Body of pancreas (tissue), 4 donors: ENCODE results near the gene GDF11. TPM values are rescaled to one million over a fixed set of nuclear protein-coding genes. Genes with fewer than 3 reads are reported as not detected.

Experiments used
- ATAC-seq: fragments of 150-250 bp; one replicate; pipeline ENCODE4 v1.9.1; 2016
- DNase-seq, 4 donors: peaks; one replicate each; pipeline ENCODE4 v3.0.0-alpha.2; 2019
- H3K27ac ChIP-seq, 4 donors: fragments of 200-600 bp; sonication (generic); 1 replicate in 3 of 4; 2 replicates in 1 of 4; pipeline versions ENCODE4 v1.5.1 to v1.6.1; 2016 to 2019; ENCODE audit warnings: mild to moderate bottlenecking in 1 of 4, mixed read lengths in 1 of 4, moderate library complexity in 1 of 4
- H3K27me3 ChIP-seq, 2 donors: fragments of 200-600 bp; sonication (generic); one replicate each; pipeline ENCODE4 v1.6.0; 2016; ENCODE audit warnings: mild to moderate bottlenecking in 1 of 2
- H3K36me3 ChIP-seq, 2 donors: fragments of 200-600 bp; sonication (generic); replicated peaks in 1 of 2; 2 replicates each; pipeline ENCODE4 v1.5.1; 2016; ENCODE audit warnings: low read depth in 2 of 2; ENCODE audit not compliant: insufficient read depth in 1 of 2
- H3K4me1 ChIP-seq: fragments of 200-600 bp; sonication (generic); one replicate; pipeline ENCODE4 v1.6.0; 2016
- H3K4me3 ChIP-seq, 2 donors: fragments of 200-600 bp; sonication (generic); 1 replicate in 1 of 2; 2 replicates in 1 of 2; pipeline ENCODE4 v1.5.1; 2016 to 2019
- H3K9me3 ChIP-seq, 3 donors: fragments of 200-600 bp; sonication (generic); 1 replicate in 2 of 3; 2 replicates in 1 of 3; pipeline ENCODE4 v1.5.1; 2016
- POLR2A ChIP-seq, 3 donors: fragments of 450-650 bp; IDR thresholded peaks; one replicate each; pipeline ENCODE4 v1.6.1; 2016; ENCODE audit warnings: antibody characterized with exemption in 3 of 3, mild to moderate bottlenecking in 2 of 3
- WGBS, 2 donors: methylation state at CpG; one replicate each; pipeline ENCODE4 v1.1.5; 2017; 5-methylcytosine and 5-hydroxymethylcytosine counted together
- intact Hi-C: fragments of 100-400 bp; cut with DNase I; formaldehyde crosslinking; loops from one replicate; pipeline ENCODE4 v1.15.1; 2023
- total RNA-seq, 2 donors: library from RNA; depleted of rRNA; stranded (reverse); fragments of >200 nt; gene quantifications; one replicate each; pipeline ENCODE4 v1.1.0, GENCODE V29; 2016
- TF ChIP-seq, protein P1 (sequence below), 7 experiments: fragments of 450-650 bp in 4 of 7; fragments of 200-600 bp in 3 of 7; sonication (generic) in 3 of 7; IDR thresholded peaks; one replicate each; pipeline ENCODE4 v1.5.1; 2016 to 2019; ENCODE audit warnings: antibody characterized with exemption in 7 of 7

GDF11 gene
- total RNA-seq, 2 donors from 2014 or later: 0.33 to 0.78 TPM

DNA sequence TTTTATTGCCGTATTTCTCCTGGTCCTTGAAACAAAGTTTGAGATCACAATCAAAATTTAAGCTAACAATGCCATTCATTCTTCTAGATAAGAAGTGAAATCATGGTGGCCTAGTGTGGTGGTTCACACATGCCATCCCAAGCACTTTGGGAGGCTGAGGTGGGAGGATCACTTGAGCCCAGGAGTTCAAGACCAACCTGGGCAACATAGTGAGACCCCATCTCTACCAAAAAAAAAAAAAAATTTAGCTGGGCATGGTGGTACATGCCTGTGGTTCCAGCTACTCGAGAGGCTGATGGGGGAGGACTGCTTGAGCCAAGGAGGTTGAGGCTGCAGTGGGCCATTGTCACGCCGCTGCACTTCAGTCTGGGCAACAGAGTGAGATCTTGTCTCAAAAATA, 24.2 kb downstream of the GDF11 start:
- no peaks in the 10 kb centered on the region for H3K36me3 ChIP-seq
- WGBS, 2 donors: 81 to 92% methylated on average over 4 of the region's 4 CpGs
- no peak for DNase-seq
- H3K9me3 ChIP-seq: no peaks in the 10 kb centered on the region
- no peak overlapping the region for H3K27ac ChIP-seq
- TF ChIP-seq, protein P1, sequence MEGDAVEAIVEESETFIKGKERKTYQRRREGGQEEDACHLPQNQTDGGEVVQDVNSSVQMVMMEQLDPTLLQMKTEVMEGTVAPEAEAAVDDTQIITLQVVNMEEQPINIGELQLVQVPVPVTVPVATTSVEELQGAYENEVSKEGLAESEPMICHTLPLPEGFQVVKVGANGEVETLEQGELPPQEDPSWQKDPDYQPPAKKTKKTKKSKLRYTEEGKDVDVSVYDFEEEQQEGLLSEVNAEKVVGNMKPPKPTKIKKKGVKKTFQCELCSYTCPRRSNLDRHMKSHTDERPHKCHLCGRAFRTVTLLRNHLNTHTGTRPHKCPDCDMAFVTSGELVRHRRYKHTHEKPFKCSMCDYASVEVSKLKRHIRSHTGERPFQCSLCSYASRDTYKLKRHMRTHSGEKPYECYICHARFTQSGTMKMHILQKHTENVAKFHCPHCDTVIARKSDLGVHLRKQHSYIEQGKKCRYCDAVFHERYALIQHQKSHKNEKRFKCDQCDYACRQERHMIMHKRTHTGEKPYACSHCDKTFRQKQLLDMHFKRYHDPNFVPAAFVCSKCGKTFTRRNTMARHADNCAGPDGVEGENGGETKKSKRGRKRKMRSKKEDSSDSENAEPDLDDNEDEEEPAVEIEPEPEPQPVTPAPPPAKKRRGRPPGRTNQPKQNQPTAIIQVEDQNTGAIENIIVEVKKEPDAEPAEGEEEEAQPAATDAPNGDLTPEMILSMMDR (IDR thresholded peaks at IDR 0.05): no peak
- TF ChIP-seq POLR2A (IDR thresholded peaks at IDR 0.05): no peak
- no peak for ATAC-seq
- H3K27me3 ChIP-seq: no peaks in the 10 kb centered on the region
- intact Hi-C loops: no loop called here
- H3K4me1 ChIP-seq: no peaks in the 10 kb centered on the region
- H3K4me3 ChIP-seq: no peak overlapping the region

DNA sequence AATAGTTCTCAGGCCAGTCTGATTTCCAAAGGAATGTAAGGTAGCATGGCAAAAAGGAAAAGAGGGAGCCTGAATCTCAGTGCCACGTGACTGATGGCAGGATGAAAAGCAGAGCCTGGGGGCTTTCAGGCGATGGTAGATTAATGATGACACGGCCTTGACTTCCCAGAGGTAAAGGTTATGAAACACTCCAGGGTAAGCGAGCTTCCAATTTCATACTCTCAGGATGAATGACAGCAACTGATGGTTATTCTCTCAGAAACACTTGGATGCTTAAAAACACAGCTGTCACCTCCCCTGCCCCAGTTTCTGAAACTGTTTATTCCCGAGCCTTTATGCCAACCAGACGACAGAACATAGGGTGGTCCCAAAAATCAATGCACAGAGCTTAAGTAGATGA, 28.8 kb downstream of the GDF11 start:
- intact Hi-C loops: no loop called here
- Histone ChIP-seq H3K36me3 (no peaks in the 10 kb centered on the region), H3K27me3 (no peaks in the 10 kb centered on the region), H3K27ac (no peak overlapping the region), H3K9me3 (no peaks in the 10 kb centered on the region), H3K4me3 (no peak overlapping the region), H3K4me1 (no peaks in the 10 kb centered on the region)
- WGBS, 2 donors: 57% methylated on average over 6 of the region's 6 CpGs
- DNase-seq (no peak), ATAC-seq (no peak)
- no peak for TF ChIP-seq POLR2A (IDR thresholded peaks at IDR 0.05)
- TF ChIP-seq, protein P1 (IDR thresholded peaks at IDR 0.05): no peak

DNA sequence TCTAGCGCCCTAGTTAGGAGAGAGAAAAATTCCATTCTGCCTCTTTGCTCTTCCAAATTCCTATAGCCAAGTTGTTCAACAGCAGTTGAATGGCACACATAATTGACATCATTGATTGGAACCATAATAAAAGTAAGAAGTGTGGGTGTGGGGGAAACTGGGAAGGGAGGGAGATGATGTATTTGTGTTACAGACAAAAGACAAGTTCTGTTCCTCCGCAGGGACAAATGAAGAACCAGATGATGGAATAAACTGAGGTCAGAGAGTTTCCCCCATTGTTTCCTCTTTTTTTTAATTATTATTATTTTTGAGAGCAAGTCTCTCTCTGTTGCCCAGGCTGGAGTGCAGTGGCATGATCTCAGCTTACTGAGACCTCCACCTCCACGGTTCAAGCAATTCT, 34.9 kb downstream of the GDF11 start:
- no peak for DNase-seq
- 85 to 96% methylated on average over 3 of the region's 3 CpGs for WGBS, 2 donors
- ATAC-seq: no peak
- no peak overlapping the region for H3K4me3 ChIP-seq
- no peaks in the 10 kb centered on the region for H3K9me3 ChIP-seq
- H3K36me3 ChIP-seq: peaks cover 0 to 7% of the 10 kb centered on the region in 2 donors
- H3K4me1 ChIP-seq: no peaks in the 10 kb centered on the region
- H3K27me3 ChIP-seq: no peaks in the 10 kb centered on the region
- no peak overlapping the region for H3K27ac ChIP-seq
- no peak for TF ChIP-seq POLR2A (IDR thresholded peaks at IDR 0.05)
- TF ChIP-seq, protein P1 (IDR thresholded peaks at IDR 0.05): no peak
- intact Hi-C loops: no loop called here

DNA sequence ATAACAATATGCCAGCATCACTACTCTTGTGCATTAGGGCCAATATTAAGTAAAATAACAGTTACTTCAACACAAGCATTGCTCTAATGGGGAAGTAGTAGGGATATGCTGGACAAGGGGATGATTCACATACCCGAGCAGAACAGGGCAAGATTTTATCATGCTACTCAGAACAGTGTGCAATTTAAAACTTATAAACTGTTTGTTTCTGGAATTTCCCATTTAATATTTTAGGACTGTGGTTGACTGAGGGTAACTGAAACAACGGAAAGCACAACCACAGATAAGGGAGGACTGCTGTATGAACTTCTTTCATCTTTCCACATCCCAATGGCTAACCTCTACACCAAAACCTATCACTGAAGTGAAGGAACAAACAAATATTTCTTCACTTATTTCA, 37.8 kb downstream of the GDF11 start:
- intact Hi-C loops: no loop called here

DNA sequence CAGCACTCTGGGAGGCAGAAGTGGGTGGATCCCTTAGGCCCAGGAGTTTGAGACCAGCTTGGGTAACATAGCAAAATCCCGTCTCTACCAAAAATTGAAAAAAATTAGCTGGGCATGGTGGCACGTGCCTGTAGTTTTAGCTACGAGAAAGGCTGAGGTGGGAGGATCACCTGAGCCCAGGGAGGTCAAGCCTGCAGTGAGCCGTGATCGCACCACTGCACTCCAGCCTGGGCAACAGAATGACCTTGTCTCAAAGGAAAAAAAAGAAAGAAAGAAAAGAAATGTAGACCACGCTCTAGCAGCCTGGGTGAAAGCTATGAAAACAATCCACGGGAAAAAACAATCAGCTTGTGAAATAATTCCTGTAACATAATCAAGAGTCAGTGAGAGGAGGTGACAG, 45.6 kb downstream of the GDF11 start:
- Histone ChIP-seq H3K4me3 (no peak overlapping the region), H3K36me3 (peaks cover 5 to 25% of the 10 kb centered on the region in 2 donors), H3K27ac (no peak overlapping the region), H3K4me1 (no peaks in the 10 kb centered on the region), H3K27me3 (no peaks in the 10 kb centered on the region), H3K9me3 (no peaks in the 10 kb centered on the region)
- ATAC-seq (no peak), DNase-seq (no peak)
- TF ChIP-seq POLR2A (IDR thresholded peaks at IDR 0.05): no peak
- TF ChIP-seq, protein P1 (IDR thresholded peaks at IDR 0.05): no peak
- intact Hi-C loops: no loop called here
- 80 to 88% methylated on average over 7 of the region's 7 CpGs for WGBS, 2 donors

More for the DNA sequence above, 37.8 kb downstream of the GDF11 start:
- H3K27me3 ChIP-seq: no peaks in the 10 kb centered on the region
- H3K9me3 ChIP-seq: no peaks in the 10 kb centered on the region
- TF ChIP-seq, protein P1 (IDR thresholded peaks at IDR 0.05): no peak
- TF ChIP-seq POLR2A (IDR thresholded peaks at IDR 0.05): no peak
- peaks cover 0 to 20% of the 10 kb centered on the region in 2 donors for H3K36me3 ChIP-seq
- DNase-seq (no peak), ATAC-seq (no peak)
- H3K4me1 ChIP-seq: no peaks in the 10 kb centered on the region
- no peak overlapping the region for H3K27ac ChIP-seq
- WGBS, 2 donors: 72 to 82% methylated on average over 2 of the region's 2 CpGs
- no peak overlapping the region for H3K4me3 ChIP-seq
